Gastroesophageal sphincter (tissue), 4 donors: ENCODE measurements around the gene DNAJC22. TPM values are rescaled to one million over a fixed set of nuclear protein-coding genes. Genes with fewer than 3 reads are reported as not detected.
A peak's percentile ranks its signal among the peaks of the same experiment; 100 is the strongest.
"Not testable (repeated sequence)": the region's sequence is repeated elsewhere in the genome, so short reads cannot be mapped to it uniquely, and the experiment has no call there.

Experiments used
- ATAC-seq: fragments of 150-250 bp; one replicate; pipeline ENCODE4 v1.9.1; 2016; ENCODE audit warnings: mild to moderate bottlenecking, moderate library complexity
- H3K27ac ChIP-seq, 4 donors: fragments of 200-600 bp; sonication (generic) in 3 of 4; 1 replicate in 3 of 4; 2 replicates in 1 of 4; pipeline ENCODE4 v1.5.1; 2016 to 2019
- H3K27me3 ChIP-seq: fragments of 200-600 bp; sonication (generic); one replicate; pipeline ENCODE4 v1.5.1; 2019
- H3K36me3 ChIP-seq, 2 donors: fragments of 200-600 bp; sonication (generic); one replicate each; pipeline ENCODE4 v1.5.1; 2019; ENCODE audit warnings: control low read depth in 1 of 2
- H3K4me1 ChIP-seq, 3 donors: fragments of 200-600 bp; sonication (generic); 1 replicate in 2 of 3; 2 replicates in 1 of 3; pipeline ENCODE4 v1.5.1; 2016 to 2019; ENCODE audit warnings: control low read depth in 2 of 3
- H3K4me3 ChIP-seq, 2 donors: fragments of 200-600 bp; sonication (generic); one replicate each; pipeline ENCODE4 v1.5.1; 2019; ENCODE audit warnings: mild to moderate bottlenecking in 1 of 2, moderate library complexity in 1 of 2
- H3K9me3 ChIP-seq, 3 donors: fragments of 200-600 bp; sonication (generic); one replicate each; pipeline ENCODE4 v1.5.1; 2017 to 2019; ENCODE audit warnings: control low read depth in 2 of 3
- EP300 ChIP-seq: sonication (generic); formaldehyde crosslinking; IDR thresholded peaks from one replicate; pipeline ENCODE4 v1.6.1; 2017; ENCODE audit warnings: antibody characterized with exemption, mild to moderate bottlenecking
- POLR2A ChIP-seq, 2 donors: fragments of 450-650 bp; IDR thresholded peaks; one replicate each; pipeline ENCODE4 v1.6.1; 2017; ENCODE audit warnings: antibody characterized with exemption in 2 of 2, mild to moderate bottlenecking in 2 of 2, moderate library complexity in 1 of 2
- POLR2AphosphoS5 ChIP-seq: sonication (generic); formaldehyde crosslinking; IDR thresholded peaks from one replicate; pipeline ENCODE4 v1.6.1; 2017; ENCODE audit warnings: antibody characterized with exemption
- WGBS, 2 donors: methylation state at CpG; one replicate each; pipeline ENCODE4 v1.1.5; 2018; ENCODE audit warnings: low coverage in 1 of 2; 5-methylcytosine and 5-hydroxymethylcytosine counted together
- total RNA-seq, 4 donors: library from RNA; depleted of rRNA; stranded (reverse); fragments of >200 nt; gene quantifications; one replicate each; pipeline ENCODE4 v1.1.0, GENCODE V29; 2016
- TF ChIP-seq, protein P1 (sequence below), 4 experiments: fragments of 200-600 bp in 2 of 4; fragments of 450-650 bp in 2 of 4; sonication (generic) in 1 of 4; IDR thresholded peaks; one replicate each; pipeline ENCODE4 v1.5.1; 2017 to 2019; ENCODE audit warnings: antibody characterized with exemption in 4 of 4, mild to moderate bottlenecking in 2 of 4, moderate library complexity in 2 of 4

Gene DNAJC22
- total RNA-seq, 4 donors from 2014 or later = 0.08 to 0.40 TPM; not detected in 2

GRCh38 chr12:49369411-49370145, 22.9 kb downstream of the DNAJC22 start:
- 27 to 38% methylated on average over 6 of the region's 6 CpGs for WGBS, 2 donors
- no peak overlapping the region for H3K4me3 ChIP-seq
- no peaks in the 10 kb centered on the region for H3K9me3 ChIP-seq
- no peaks in the 10 kb centered on the region for H3K27me3 ChIP-seq
- H3K36me3 ChIP-seq = peaks cover 0 to 5% of the 10 kb centered on the region in 2 donors
- peaks cover 0 to 34% (median 13%) of the 10 kb centered on the region in 3 donors for H3K4me1 ChIP-seq
- ATAC-seq = no peak
- TF ChIP-seq POLR2AphosphoS5 (no peak), POLR2A (IDR thresholded peaks at IDR 0.05) (no peak)
- TF ChIP-seq, protein P1, sequence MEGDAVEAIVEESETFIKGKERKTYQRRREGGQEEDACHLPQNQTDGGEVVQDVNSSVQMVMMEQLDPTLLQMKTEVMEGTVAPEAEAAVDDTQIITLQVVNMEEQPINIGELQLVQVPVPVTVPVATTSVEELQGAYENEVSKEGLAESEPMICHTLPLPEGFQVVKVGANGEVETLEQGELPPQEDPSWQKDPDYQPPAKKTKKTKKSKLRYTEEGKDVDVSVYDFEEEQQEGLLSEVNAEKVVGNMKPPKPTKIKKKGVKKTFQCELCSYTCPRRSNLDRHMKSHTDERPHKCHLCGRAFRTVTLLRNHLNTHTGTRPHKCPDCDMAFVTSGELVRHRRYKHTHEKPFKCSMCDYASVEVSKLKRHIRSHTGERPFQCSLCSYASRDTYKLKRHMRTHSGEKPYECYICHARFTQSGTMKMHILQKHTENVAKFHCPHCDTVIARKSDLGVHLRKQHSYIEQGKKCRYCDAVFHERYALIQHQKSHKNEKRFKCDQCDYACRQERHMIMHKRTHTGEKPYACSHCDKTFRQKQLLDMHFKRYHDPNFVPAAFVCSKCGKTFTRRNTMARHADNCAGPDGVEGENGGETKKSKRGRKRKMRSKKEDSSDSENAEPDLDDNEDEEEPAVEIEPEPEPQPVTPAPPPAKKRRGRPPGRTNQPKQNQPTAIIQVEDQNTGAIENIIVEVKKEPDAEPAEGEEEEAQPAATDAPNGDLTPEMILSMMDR (IDR thresholded peaks at IDR 0.05) = peak; percentile 10 to 42 (median 29)
- peak overlapping the region in 3 of 4 donors; percentile 21 to 60 (median 29) for H3K27ac ChIP-seq

- no peak overlapping the region for H3K27ac ChIP-seq
- TF ChIP-seq POLR2AphosphoS5 (no peak), EP300 (no peak), POLR2A (IDR thresholded peaks at IDR 0.05) (no peak)
- TF ChIP-seq, protein P1 (IDR thresholded peaks at IDR 0.05) = no peak
- H3K36me3 ChIP-seq = peaks cover 0 to 5% of the 10 kb centered on the region in 2 donors
- no peaks in the 10 kb centered on the region for H3K9me3 ChIP-seq
- no peak for ATAC-seq
- no peak overlapping the region for H3K4me3 ChIP-seq
- peaks cover 0 to 31% (median 13%) of the 10 kb centered on the region in 3 donors for H3K4me1 ChIP-seq
- WGBS, 2 donors = 90 to 96% methylated on average over 6 of the region's 6 CpGs
- H3K27me3 ChIP-seq = no peaks in the 10 kb centered on the region
Observed at GRCh38 chr12:49370539-49370938, 23.9 kb downstream of the DNAJC22 start.

DNA sequence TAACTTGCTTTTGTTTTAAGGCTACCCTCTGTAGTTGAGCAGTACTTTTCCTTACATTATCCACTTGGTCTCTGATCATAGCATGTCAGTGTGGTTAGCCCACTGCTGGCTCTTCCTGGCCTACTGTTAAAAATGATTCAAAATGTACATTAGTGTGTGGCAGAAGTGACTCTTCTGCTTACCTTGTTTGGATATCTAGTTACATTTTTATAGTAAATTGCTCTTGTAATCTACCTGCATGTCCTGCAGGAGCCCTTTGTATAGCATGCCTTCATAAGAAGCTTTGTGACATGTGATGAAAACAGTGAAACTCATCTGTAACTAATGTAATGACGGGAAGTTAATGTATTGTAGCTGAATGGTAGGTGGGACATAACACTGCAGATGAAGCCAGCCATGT, 28.7 kb downstream of the DNAJC22 start:
- no peak for ATAC-seq
- Histone ChIP-seq H3K27me3 (no peaks in the 10 kb centered on the region), H3K9me3 (no peaks in the 10 kb centered on the region), H3K27ac (no peak overlapping the region), H3K4me1 (no peaks in the 10 kb centered on the region), H3K36me3 (peaks cover 0 to 5% of the 10 kb centered on the region in 2 donors), H3K4me3 (no peak overlapping the region)
- 89 to 100% methylated on average over 1 of the region's 1 CpG for WGBS, 2 donors
- TF ChIP-seq POLR2A (IDR thresholded peaks at IDR 0.05) = no peak
- no peak for TF ChIP-seq EP300
- TF ChIP-seq, protein P1 (IDR thresholded peaks at IDR 0.05) = no peak
- no peak for TF ChIP-seq POLR2AphosphoS5

DNA sequence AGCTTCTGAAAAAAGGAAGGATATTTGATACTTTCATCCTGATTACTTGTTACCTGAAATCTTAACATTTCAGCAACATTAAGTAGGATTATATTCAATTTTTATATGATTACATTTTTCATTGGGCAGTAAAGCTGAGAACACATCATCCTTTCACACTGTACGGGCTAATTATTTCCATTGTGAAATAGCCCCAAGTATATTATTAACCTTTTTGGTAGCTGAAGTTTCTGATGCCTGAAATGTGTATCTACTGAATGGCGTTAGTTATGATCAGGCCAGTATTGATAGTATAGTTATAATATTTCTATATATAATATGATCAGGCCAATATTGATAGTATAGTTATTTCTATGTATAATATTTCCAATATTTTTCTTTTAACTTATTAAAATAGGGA, 30.7 kb downstream of the DNAJC22 start:
- Histone ChIP-seq H3K4me3 (no peak overlapping the region), H3K27me3 (no peaks in the 10 kb centered on the region), H3K36me3 (peaks cover 0 to 5% of the 10 kb centered on the region in 2 donors), H3K27ac (no peak overlapping the region), H3K4me1 (no peaks in the 10 kb centered on the region), H3K9me3 (no peaks in the 10 kb centered on the region)
- TF ChIP-seq POLR2AphosphoS5 (no peak), POLR2A (IDR thresholded peaks at IDR 0.05) (no peak), EP300 (no peak)
- TF ChIP-seq, protein P1 (IDR thresholded peaks at IDR 0.05) = no peak
- 77 to 81% methylated on average over 2 of the region's 2 CpGs for WGBS, 2 donors
- no peak for ATAC-seq

DNA sequence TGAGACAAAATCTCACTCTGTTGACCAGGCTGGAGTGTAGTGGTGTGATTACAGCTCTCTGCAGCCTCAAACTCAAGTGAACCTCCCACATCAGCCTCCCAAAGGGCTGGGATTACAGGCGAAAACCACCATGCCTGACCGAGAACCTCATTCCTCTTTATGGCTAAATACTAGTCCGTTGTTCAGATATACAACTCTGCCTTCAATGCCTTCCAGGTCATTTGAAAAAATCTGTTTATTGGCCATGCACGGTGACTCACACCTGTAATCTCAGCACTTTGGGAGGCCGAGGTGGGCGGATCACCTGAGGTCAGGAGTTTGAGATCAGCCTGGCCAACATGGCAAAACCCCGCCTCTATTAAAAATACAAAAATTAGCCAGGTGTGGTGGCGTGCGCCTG, 33.5 kb downstream of the DNAJC22 start:
- H3K4me1 ChIP-seq, H3K36me3 ChIP-seq, H3K4me3 ChIP-seq, ATAC-seq, H3K9me3 ChIP-seq, H3K27me3 ChIP-seq, H3K27ac ChIP-seq: not testable (repeated sequence)
- WGBS, 2 donors = 94% methylated on average over 7 of the region's 9 CpGs; no CpG with 5 or more reads in 1 of the 2 donors
